Fibroblast of peridontal ligament (primary cell): ENCODE results near the gene SLC6A6.
"Not testable (repeated sequence)": the region's sequence is repeated elsewhere in the genome, so short reads cannot be mapped to it uniquely, and the experiment has no call there.

Experiments
- DNase-seq: peaks from one replicate; pipeline ENCODE4 v3.0.0-alpha.2; 2010; ENCODE audit errors: extremely low read depth

The SLC6A6 gene

DNA sequence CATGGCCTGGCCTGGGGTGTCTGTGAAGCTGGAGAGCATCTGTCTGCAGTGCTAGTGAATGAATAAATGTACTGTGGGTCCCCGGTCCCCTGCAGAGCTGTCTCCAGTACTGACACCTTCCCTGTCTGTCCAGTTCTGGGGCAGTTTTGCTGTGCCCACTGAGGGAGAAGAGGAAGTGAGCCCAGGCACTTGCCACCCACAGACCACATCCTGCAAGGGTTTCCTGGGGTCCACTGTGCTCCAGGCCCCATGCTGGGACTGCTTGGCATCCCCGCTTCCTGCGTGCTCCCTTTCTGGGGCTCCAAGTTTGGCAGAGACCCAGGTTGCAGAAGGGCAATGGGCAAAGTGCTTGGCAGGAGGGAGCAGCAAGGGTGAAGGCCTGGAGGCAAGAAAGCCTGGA is 4.9 kb upstream of the SLC6A6 start:
- DNase-seq: no peak

- DNase-seq: no peak
Measured at GRCh38 chr3:14397940-14398796, 4.2 kb upstream of the SLC6A6 start.

DNA sequence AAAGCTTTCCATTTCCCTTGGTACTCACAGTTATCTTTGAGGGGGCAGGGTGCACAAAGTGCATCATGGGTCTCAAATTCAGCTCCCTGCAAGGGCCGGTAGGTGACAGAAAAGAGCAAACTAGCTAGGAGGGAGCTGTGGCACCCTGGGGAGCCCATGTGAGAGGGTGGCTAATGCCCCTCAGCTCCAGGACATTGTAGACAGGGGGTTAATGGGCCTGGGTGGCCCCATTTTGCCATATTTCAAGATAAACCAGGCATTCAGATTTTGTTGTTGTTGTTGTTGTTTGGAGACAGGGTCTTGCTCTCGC is 3.7 kb upstream of the SLC6A6 start:
- no peak for DNase-seq

DNA sequence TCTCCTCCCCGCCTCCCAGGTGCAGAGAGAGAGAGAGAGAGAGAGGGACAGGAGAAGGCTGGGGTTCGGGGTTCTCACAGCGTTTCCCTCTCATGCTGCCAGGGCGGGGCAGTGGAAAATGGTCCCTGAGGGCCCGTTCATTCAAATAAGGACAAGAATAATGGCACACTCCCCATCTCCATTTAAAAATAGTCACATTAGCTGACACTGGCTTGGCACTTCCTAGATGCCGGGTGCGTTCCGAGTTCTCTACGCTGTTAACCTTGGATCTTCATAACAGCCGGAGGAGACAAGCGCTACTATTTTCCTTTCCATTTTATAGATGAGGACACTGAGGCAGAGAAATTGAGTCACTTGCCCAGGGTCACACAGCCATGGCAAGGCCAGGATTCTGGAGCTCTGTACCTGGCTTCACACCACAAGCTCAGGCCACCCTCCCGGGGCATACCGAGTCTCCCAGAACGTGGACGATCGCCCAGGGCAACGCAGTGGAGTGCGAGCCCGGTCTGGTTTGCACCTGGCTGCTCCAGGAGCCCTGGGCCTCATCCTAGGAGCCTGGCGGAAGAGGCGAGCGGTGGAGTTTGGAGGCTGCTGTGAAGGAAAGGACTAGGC is 608 bp upstream of the SLC6A6 start:
- DNase-seq: no peak

- DNase-seq: no peak
Measured at GRCh38 chr3:14403619-14404155, 1.3 kb downstream of the SLC6A6 start.

DNA sequence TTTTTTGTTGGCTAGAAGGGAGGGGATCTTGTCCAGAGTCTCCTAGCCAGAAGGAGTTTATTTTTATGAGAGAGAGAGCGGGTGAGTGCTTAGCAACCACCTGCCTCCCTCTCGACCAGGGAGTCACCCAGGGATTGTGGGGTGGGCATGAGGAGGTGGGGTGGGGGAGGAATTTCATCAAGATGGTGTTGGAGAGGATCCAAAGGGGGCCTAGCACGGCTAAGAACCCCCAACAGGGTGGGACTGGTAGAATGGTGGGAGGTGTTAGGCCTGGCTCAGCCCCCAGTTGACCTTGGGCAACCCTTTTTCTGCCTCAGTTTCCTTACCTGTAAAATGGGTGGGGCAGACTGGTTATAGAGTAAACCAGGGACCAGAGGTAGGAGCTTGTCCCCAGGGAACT is 1.8 kb downstream of the SLC6A6 start:
- no peak for DNase-seq

DNA sequence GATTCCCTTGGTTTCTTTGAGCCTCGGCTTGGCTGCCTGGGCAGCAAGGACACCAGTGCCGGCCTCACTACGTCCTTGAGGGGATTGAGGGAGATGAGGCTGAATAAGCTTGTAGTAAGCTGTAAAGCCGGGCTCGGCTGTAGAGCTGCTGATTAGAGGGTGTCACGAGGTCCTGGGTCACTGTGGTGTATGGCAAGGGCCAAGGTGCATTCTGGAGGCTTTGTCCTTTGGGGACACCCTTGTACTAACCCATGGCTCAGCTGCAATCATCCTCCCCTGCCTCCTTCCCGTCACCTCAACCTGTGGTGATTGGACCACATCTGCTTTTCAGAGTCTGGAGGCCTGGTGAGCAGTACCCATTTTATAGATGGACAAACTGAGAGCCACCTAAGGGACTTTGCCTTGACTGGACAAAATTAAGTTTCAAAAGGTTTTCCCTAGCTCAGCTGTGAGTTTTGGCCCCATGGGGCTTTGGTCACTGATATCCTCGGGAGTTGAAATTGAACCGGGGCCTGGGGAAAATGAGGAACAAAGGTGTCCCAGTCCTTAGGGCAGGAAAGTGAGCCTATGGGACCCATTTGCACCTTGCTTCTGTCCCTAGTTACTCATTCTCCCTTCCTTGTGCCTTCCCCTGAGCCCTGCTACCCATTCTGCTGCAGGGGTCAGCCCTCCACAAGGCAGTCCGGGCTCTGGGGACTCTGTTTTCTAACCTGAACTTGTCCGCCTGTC is 2.4 kb downstream of the SLC6A6 start:
- DNase-seq: no peak

GRCh38 chr3:14405360-14406238 is 3.2 kb downstream of the SLC6A6 start:
- no peak for DNase-seq

- no peak for DNase-seq
Measured at GRCh38 chr3:14406336-14406735, 3.9 kb downstream of the SLC6A6 start.

GRCh38 chr3:14406766-14407165 is 4.4 kb downstream of the SLC6A6 start:
- DNase-seq: no peak

DNA sequence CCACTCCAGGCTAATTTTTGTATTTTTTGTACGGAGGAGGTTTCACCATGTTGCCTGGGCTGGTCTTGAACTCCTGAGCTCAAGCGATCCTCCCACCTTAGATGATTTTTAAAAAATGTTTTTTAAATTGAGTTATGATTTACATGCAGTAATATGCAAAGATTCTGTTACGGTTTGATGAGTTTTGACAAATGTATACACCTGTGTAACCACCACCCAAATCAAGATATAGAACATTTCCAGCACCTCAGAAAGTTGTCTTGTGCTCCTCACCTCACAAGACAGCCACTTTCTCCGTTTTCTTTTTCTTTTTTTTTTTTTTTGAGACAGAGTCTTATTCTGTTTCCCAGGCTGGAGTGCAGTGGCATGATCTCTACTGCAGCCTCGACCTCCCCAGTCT is 4.8 kb downstream of the SLC6A6 start:
- no peak for DNase-seq

- not testable (repeated sequence) for DNase-seq
Measured at GRCh38 chr3:14409779-14410063, 7.3 kb downstream of the SLC6A6 start.

DNA sequence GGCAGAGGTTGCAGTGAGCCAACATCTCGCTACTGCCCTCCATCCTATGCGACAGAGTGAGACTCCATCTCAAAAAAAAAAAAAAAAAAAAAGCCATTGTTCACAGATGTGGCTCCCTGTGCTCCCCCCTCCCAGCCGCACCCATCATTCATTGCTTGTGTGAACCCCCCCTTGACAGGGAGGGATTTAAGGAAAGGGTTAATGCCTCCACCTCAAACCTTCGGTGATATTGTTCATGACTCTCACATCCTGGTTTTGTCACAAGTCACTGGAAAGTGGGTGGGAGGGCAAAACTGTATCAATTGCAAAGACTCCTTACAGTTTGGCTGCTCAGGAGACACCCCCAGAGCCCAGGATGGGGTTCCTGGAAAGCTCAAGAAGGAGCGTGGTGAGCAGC is 7.7 kb downstream of the SLC6A6 start:
- no peak for DNase-seq

DNA sequence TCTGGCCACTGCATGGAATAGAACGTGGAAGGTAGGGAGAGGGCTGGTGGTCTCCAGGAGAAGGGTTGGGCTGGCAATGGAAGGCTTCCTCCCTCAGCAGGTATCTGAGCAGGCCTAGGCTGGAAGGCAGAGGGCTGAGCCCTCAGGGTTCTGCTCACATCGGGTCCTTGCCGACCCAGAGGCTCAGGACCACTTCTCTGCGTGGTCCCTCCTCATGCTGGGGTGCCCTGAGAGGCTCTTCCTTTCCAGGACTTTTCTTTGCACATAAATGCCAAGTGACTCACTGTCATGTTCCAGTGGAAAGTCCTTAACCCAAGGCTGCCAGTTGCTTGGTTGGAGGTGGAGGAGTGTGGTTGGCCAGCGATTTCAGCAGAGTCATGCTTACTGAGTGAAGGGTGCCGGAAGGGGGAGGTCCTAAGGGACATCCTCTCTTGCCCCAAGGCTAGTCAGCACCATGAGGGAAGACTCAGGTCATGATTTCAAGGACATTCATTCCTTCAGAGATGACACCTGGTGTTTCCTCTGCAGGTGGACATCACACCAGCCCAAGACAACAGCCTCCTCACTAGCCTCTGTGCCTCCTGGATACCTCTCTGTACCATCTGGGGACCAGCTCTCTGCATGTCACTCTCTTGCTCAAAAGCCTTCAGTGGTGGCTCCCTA is 8.2 kb downstream of the SLC6A6 start:
- DNase-seq: peak; percentile 88

- no peak for DNase-seq
Measured at GRCh38 chr3:14411166-14411526, 8.7 kb downstream of the SLC6A6 start.

GRCh38 chr3:14411988-14412387 is 9.6 kb downstream of the SLC6A6 start:
- DNase-seq: no peak

DNA sequence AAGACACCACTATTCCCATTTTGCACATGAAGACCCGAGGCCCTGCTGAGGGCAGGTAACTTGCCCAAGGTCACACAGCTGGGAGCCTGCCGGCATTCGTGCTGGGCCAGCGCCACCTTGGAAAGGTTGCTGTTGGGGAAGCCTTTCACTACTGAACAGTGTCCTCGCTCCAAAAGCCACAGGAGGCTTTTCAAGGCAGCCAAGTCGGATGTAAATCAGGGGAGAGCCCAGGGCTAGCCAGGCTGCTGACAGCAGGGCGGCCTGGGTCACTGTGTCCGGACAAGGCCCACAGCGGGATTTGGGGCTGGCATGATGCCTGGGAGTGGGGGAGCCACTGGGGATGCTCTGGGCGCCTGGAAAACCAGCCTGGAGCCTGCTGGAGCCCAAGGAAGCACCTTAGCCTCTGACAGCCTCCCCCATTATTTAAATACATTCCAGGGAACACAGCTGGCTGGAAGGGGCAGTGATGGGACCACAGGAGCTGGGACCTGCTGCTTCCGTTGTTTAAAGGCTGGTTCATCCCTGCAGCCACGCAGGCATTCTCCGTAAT is 10.5 kb downstream of the SLC6A6 start:
- no peak for DNase-seq

DNA sequence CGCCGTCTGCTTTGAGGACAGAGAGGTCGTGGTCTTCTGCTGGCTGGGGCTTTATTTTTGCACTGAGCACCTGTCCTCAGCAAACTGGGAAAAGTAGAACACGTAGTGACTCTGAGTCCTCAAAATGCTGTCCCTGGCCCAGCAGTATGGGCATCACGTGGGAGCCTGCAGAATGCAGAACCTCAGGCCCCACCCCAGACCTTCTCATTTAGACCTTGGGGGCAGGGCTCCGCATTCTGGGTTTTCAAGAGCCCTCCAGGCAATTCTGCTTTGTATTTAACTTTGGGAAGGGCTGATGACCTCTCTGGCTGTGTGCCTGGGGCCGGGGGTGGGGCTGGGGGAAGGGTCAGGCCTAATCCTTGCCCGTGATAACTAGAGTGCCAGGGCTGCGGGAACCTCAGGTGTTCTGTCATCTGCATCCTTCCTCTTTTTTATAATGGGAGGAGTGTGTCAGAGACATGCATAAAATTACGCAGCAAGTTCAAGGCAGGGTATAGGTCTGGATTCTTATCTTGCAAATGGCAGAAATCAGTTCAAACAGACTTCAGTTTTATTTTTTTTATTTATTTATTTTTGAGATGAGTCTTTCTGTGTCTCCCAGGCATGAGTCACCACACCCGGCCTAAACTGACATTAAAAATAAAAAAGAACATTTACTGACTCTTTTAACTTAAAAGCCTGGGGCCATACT is 11.1 kb downstream of the SLC6A6 start:
- DNase-seq: peak; percentile 48

DNA sequence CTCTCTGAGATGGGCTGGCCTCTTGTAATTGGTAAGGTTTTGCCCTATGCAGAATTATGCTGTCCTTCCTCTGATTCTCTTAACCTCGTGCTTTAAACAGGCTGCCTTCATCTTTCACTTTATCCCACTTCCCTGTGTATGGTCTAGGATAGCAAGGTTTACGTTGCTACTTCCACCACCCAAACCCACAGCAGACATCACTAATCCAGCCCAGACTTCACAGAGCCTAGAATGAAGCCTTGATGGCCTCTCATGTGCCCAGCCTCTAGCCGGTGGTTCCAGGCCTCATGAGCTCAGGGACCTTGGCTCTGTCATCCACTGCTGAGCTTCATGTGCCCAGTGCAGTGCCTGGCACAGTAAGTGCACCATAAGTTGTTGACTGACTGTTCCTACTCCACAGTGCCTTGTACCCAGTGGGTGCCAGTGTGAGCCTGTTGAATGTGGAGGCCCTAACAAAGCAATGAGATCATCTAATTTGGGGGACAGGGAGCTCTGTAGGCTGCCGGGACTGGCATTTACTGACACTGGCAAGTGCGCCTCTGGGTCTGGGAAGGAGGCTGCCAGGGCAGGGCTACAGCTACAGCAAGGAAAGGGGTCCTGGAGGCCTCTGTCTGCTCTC is 12.5 kb downstream of the SLC6A6 start:
- DNase-seq: no peak

GRCh38 chr3:14415501-14415900 is 13.1 kb downstream of the SLC6A6 start:
- peak; percentile 39 for DNase-seq
